GM23338 (cell line): Measurements from ENCODE around the gene GHRHR. TPM values are rescaled to one million over a fixed set of nuclear protein-coding genes. Genes with fewer than 3 reads are reported as not detected.

ENCODE experiments used
- ATAC-seq: fragments of 200-7000 bp; cut with Tn5 transposase; 3 replicates; pipeline ENCODE4 v1.9.1; 2020
- DNase-seq: peaks from one replicate; pipeline ENCODE4 v3.0.0-alpha.2; 2015; ENCODE audit warnings: low spot score
- H2AFZ ChIP-seq: fragments of 200-600 bp; sonication (generic); 2 replicates; pipeline ENCODE4 v1.8.0; 2016; ENCODE audit warnings: antibody characterized with exemption, mild to moderate bottlenecking, moderate library complexity
- H3F3A ChIP-seq: fragments of 200-600 bp; sonication (generic); replicated peaks from 2 replicates; pipeline ENCODE4 v1.8.0; 2017; ENCODE audit warnings: antibody characterized with exemption, mixed run types, low read depth
- H3K27ac ChIP-seq: fragments of 200-600 bp; sonication (generic); 2 replicates; pipeline ENCODE4 v1.6.1; 2016; ENCODE audit warnings: low read depth
- H3K27me3 ChIP-seq: fragments of 200-600 bp; sonication (generic); 2 replicates; pipeline ENCODE4 v1.8.0; 2016; ENCODE audit warnings: mild to moderate bottlenecking, mixed run types, moderate library complexity; ENCODE audit not compliant: insufficient read depth
- H3K36me3 ChIP-seq: fragments of 200-600 bp; sonication (generic); 2 replicates; pipeline ENCODE4 v1.8.0; 2016; ENCODE audit warnings: mild to moderate bottlenecking; ENCODE audit not compliant: insufficient read depth
- H3K4me1 ChIP-seq: fragments of 200-600 bp; sonication (generic); 2 replicates; pipeline ENCODE4 v1.8.0; 2016; ENCODE audit warnings: mild to moderate bottlenecking, moderate library complexity; ENCODE audit not compliant: insufficient read depth
- H3K4me2 ChIP-seq: fragments of 200-600 bp; sonication (generic); 2 replicates; pipeline ENCODE4 v1.7.1; 2017; ENCODE audit warnings: mixed run types
- H3K4me3 ChIP-seq: fragments of 200-600 bp; sonication (generic); 2 replicates; pipeline ENCODE4 v1.6.1; 2016; ENCODE audit warnings: mixed run types
- H3K79me2 ChIP-seq: fragments of 200-600 bp; sonication (generic); replicated peaks from 2 replicates; pipeline ENCODE4 v1.8.0; 2017; ENCODE audit warnings: mild to moderate bottlenecking; ENCODE audit not compliant: insufficient read depth
- H3K9me2 ChIP-seq: fragments of 200-600 bp; sonication (generic); 2 replicates; pipeline ENCODE4 v1.8.0; 2017; ENCODE audit not compliant: insufficient read depth
- H4K20me1 ChIP-seq: fragments of 200-600 bp; sonication (generic); replicated peaks from 2 replicates; pipeline ENCODE4 v1.8.0; 2017; ENCODE audit warnings: mild to moderate bottlenecking; ENCODE audit not compliant: insufficient read depth
- H3K27ac Mint-ChIP-seq: 2 replicates; pipeline ENCODE4 v1.8.0; 2020; ENCODE audit warnings: inconsistent platforms, mild to moderate bottlenecking, moderate library complexity, mixed read lengths
- H3K27me3 Mint-ChIP-seq: 3 replicates; pipeline ENCODE4 v1.8.0; 2022; ENCODE audit warnings: low read depth, mild to moderate bottlenecking, moderate library complexity, mixed read lengths, inconsistent platforms; ENCODE audit not compliant: insufficient read depth, poor library complexity
- H3K36me3 Mint-ChIP-seq: 3 replicates; pipeline ENCODE4 v1.8.0; 2021; ENCODE audit warnings: low read depth, mild to moderate bottlenecking, inconsistent platforms, moderate library complexity, mixed read lengths
- H3K4me1 Mint-ChIP-seq: 3 replicates; pipeline ENCODE4 v1.8.0; 2020; ENCODE audit warnings: mild to moderate bottlenecking, inconsistent platforms, mixed read lengths
- H3K4me3 Mint-ChIP-seq: 3 replicates; pipeline ENCODE4 v1.8.0; 2021; ENCODE audit warnings: moderate library complexity, mild to moderate bottlenecking, inconsistent platforms, mixed read lengths
- H3K9me3 Mint-ChIP-seq: 3 replicates; pipeline ENCODE4 v1.8.0; 2020; ENCODE audit warnings: moderate library complexity, mild to moderate bottlenecking, inconsistent platforms, mixed read lengths
- CTCF ChIP-seq, 2 experiments: fragments of 200-600 bp in 1 of 2; sonication (generic) in 1 of 2; conservative IDR thresholded peaks; 2 replicates each; pipeline versions ENCODE4 v1.5.1 to v1.6.1; 2016 to 2017; ENCODE audit warnings: antibody characterized with exemption in 2 of 2, low read depth in 2 of 2, mild to moderate bottlenecking in 2 of 2, moderate library complexity in 1 of 2
- STAT1 ChIP-seq: IDR thresholded peaks from one replicate; pipeline ENCODE4 v1.6.1; 2016; ENCODE audit warnings: antibody characterized with exemption; ENCODE audit not compliant: unreplicated experiment
- ZNF462 ChIP-seq: fragments of 250-450 bp; sonication (Bioruptor Pico); IDR thresholded peaks from 2 replicates; pipeline ENCODE4 v1.5.0; 2020; ENCODE audit warnings: mild to moderate bottlenecking, moderate library complexity
- polyA plus RNA-seq: library from polyadenylated mRNA; unstranded; fragments of >200 nt; fragmentation: Nextera tagmentation; extraction: Ambion mirVana; gene quantifications from 2 replicates; pipeline ENCODE4 v1.2.1, GENCODE V29; 2016
- total RNA-seq: library from RNA; depleted of rRNA; stranded (reverse); fragments of >200 nt; shearing (Covaris generic); gene quantifications from 2 replicates; pipeline ENCODE4 v1.2.3, GENCODE V29; 2014

GHRHR gene
- total and polyA plus RNA-seq, 2 experiments from 2014 or later = 2.2 TPM; not detected in 1

GRCh38 chr7:30916255-30916654 lies 47.5 kb upstream of the GHRHR start (continued):
- TF ChIP-seq CTCF (conservative IDR thresholded peaks at IDR 0.05; ENCODE audit: low read depth in 2 of 2) = no peak

GRCh38 chr7:30916767-30917166 lies 47.0 kb upstream of the GHRHR start:
- Mint-ChIP-seq H3K27me3 (peaks cover 12% of the 10 kb centered on the region), H3K4me3 (no peak overlapping the region), H3K36me3 (no peaks in the 10 kb centered on the region), H3K27ac (no peak overlapping the region), H3K4me1 (peaks cover 31% of the 10 kb centered on the region), H3K9me3 (no peaks in the 10 kb centered on the region)
- Histone ChIP-seq H3K79me2 (no peaks in the 10 kb centered on the region), H3F3A (no peaks in the 10 kb centered on the region), H3K4me3 (no peak overlapping the region), H3K27ac (no peak overlapping the region), H4K20me1 (no peaks in the 10 kb centered on the region), H3K4me2 (no peak overlapping the region), H2AFZ (no peak overlapping the region), H3K9me2 (no peaks in the 10 kb centered on the region), H3K36me3 (no peaks in the 10 kb centered on the region), H3K4me1 (no peaks in the 10 kb centered on the region), H3K27me3 (no peaks in the 10 kb centered on the region)
- no peak for TF ChIP-seq ZNF462
- no peak for TF ChIP-seq STAT1
- no peak for ATAC-seq
- DNase-seq = no peak
